Measurements from ENCODE around the gene POLR1A. TPM values are rescaled to one million over a fixed set of nuclear protein-coding genes. Genes with fewer than 3 reads are reported as not detected.
A peak's percentile ranks its signal among the peaks of the same experiment; 100 is the strongest.

POLR1A gene
- total and polyA plus RNA-seq, 7 experiments from 2014 or later = 2.9 to 44.4 (median 19.0) TPM

DNA sequence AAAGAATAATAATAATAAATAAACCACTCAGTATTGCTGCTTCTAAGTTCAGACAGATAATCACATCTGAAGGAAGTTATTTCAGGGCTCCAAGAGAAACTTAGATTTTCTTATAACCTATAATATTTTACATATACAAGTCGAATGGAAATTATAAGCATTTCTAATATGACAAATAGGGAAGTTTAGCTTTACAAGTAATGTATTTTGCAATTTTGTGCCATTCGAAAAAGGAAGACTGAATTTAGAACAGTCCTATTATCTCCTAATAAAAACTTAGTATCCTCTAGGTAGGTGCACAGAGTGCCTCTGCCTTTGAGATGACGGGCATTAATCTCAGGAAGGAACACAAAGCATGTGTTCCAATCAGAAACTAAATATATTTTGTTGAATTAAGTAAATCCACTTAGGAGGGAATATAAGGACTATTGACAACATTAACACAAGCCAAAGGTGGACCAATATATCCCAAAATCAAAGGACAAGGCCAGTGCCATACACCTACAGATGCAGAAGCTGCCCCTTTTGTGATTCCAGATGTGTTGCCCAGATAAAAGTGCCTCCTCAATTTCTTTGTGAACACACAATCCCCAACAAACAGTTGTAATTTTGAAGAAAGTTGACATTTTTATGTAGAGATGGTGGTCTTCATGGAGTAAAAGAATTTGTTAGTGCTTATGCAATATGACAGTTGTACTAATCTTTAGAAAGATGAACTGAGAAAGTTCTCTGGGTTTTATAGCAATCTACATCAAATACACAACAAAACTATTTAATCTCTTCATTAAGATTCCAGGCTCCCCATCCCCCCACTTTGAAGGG is 37.0 kb upstream of the POLR1A start:
- no peak for ATAC-seq
- peaks cover 7 to 89% (median 21%) of the 10 kb centered on the region in 3 experiments for H3K36me3 ChIP-seq (ENCODE audit: control insufficient read depth in 2 of 3, insufficient read depth in 3 of 3, low read length in 3 of 3)

DNA sequence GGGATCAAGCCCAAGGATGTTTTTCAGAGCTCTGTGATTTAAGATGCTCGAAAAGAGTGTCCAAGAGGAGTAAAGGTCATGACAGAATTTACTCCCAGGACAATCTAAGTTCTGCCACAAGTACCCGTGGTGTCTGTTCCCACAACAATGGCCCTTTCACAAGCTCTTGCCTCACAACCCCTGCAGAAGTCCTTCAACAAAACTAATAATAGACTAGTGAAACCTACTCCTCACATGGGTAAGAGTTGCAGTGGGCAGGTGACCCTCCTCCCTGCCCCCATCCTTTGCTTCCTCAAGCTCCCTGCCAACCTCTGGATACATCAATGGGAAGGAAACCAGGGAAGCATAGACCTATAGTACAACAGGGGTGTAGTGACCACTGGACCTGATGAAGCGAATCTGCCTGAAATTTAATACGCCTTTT is 35.3 kb upstream of the POLR1A start:
- POLR2A ChIA-PET = no interaction called here

More for the DNA sequence above, 37.0 kb upstream of the POLR1A start:
- intact Hi-C loops (cut with micrococcal nuclease) = no loop called here
- no peaks in the 10 kb centered on the region for H3K9me3 ChIP-seq (ENCODE audit: control insufficient read depth in 2 of 3, low read length in 3 of 3)
- no peak overlapping the region for H3K4me3 Mint-ChIP-seq
- no peaks in the 10 kb centered on the region for H3K27me3 ChIP-seq (ENCODE audit: control insufficient read depth in 2 of 2, insufficient read depth in 2 of 2, low read length in 2 of 2)
- no peaks in the 10 kb centered on the region for H3K27me3 Mint-ChIP-seq
- ChIA-PET CTCF (no interaction called here), POLR2A (no interaction called here)
- H3K4me3 ChIP-seq (ENCODE audit: low read length) = no peak overlapping the region
- DNase-seq = no peak
- H3K4me1 Mint-ChIP-seq = peaks cover 0 to 11% (median 4%) of the 10 kb centered on the region in 7 donors
- no peaks in the 10 kb centered on the region for H3K9me3 Mint-ChIP-seq
- H3K27ac Mint-ChIP-seq = peak overlapping the region in 2 of 9 donors; percentile 15 to 76
- H3K4me1 ChIP-seq (ENCODE audit: control insufficient read depth in 2 of 2, insufficient read depth in 2 of 2, low read length in 2 of 2) = no peaks in the 10 kb centered on the region
- peaks cover 0 to 48% (median 27%) of the 10 kb centered on the region in 5 donors for H3K36me3 Mint-ChIP-seq
- no peak overlapping the region for H3K27ac ChIP-seq (ENCODE audit: low read depth, low read length)

DNA sequence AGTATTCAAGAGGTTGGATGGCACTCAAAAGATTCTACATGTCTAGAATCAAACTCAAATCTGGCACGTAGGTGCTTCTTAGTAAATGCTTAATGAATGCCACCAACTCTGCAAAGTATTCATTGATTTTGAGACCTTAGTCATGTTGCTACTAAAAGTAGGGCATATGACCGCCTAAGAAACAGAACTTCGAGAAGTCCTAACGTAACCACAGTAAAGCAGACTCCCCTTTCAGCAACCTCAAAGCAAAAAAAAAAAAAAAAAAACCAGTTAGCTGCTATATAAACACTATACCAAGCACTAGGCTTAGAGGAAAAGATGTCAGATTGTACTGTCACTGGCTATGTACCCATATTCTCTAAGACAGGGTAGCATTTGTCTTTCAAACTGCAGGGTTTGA is 34.3 kb upstream of the POLR1A start:
- Mint-ChIP-seq H3K36me3 (peaks cover 12 to 67% (median 37%) of the 10 kb centered on the region in 5 donors), H3K9me3 (no peaks in the 10 kb centered on the region), H3K27ac (peak overlapping the region in 7 of 9 donors; percentile 12 to 78 (median 22)), H3K4me3 (no peak overlapping the region), H3K4me1 (peaks cover 0 to 11% (median 4%) of the 10 kb centered on the region in 7 donors), H3K27me3 (no peaks in the 10 kb centered on the region)
- no peaks in the 10 kb centered on the region for H3K9me3 ChIP-seq (ENCODE audit: control insufficient read depth in 2 of 3, low read length in 3 of 3)
- intact Hi-C loops (cut with micrococcal nuclease) = no loop called here
- no peak overlapping the region for H3K4me3 ChIP-seq (ENCODE audit: low read length)
- H3K4me1 ChIP-seq (ENCODE audit: control insufficient read depth in 2 of 2, insufficient read depth in 2 of 2, low read length in 2 of 2) = no peaks in the 10 kb centered on the region
- CTCF ChIA-PET = no interaction called here
- H3K27me3 ChIP-seq (ENCODE audit: control insufficient read depth in 2 of 2, insufficient read depth in 2 of 2, low read length in 2 of 2) = no peaks in the 10 kb centered on the region
- H3K36me3 ChIP-seq (ENCODE audit: control insufficient read depth in 2 of 3, insufficient read depth in 3 of 3, low read length in 3 of 3) = peaks cover 8 to 92% (median 34%) of the 10 kb centered on the region in 3 experiments
- no peak overlapping the region for H3K27ac ChIP-seq (ENCODE audit: low read depth, low read length)
- DNase-seq (no peak), ATAC-seq (peak; percentile 40)
- POLR2A ChIA-PET = no interaction called here

More for the DNA sequence above, 35.3 kb upstream of the POLR1A start:
- H3K4me3 ChIP-seq (ENCODE audit: low read length) = no peak overlapping the region
- no peaks in the 10 kb centered on the region for H3K9me3 ChIP-seq (ENCODE audit: control insufficient read depth in 2 of 3, low read length in 3 of 3)
- no peak for ATAC-seq
- CTCF ChIA-PET = no interaction called here
- peaks cover 0 to 11% (median 4%) of the 10 kb centered on the region in 7 donors for H3K4me1 Mint-ChIP-seq
- intact Hi-C loops (cut with micrococcal nuclease) = no loop called here
- H3K4me1 ChIP-seq (ENCODE audit: control insufficient read depth in 2 of 2, insufficient read depth in 2 of 2, low read length in 2 of 2) = no peaks in the 10 kb centered on the region
- no peak overlapping the region for H3K4me3 Mint-ChIP-seq
- H3K9me3 Mint-ChIP-seq = no peaks in the 10 kb centered on the region
- no peaks in the 10 kb centered on the region for H3K27me3 Mint-ChIP-seq
- H3K27ac Mint-ChIP-seq = peak overlapping the region in 8 of 9 donors; percentile 14 to 73 (median 40)
- H3K27me3 ChIP-seq (ENCODE audit: control insufficient read depth in 2 of 2, insufficient read depth in 2 of 2, low read length in 2 of 2) = no peaks in the 10 kb centered on the region
- H3K27ac ChIP-seq (ENCODE audit: low read depth, low read length) = no peak overlapping the region
- DNase-seq = no peak
- peaks cover 4 to 58% (median 32%) of the 10 kb centered on the region in 5 donors for H3K36me3 Mint-ChIP-seq
- peaks cover 13 to 92% (median 30%) of the 10 kb centered on the region in 3 experiments for H3K36me3 ChIP-seq (ENCODE audit: control insufficient read depth in 2 of 3, insufficient read depth in 3 of 3, low read length in 3 of 3)

DNA sequence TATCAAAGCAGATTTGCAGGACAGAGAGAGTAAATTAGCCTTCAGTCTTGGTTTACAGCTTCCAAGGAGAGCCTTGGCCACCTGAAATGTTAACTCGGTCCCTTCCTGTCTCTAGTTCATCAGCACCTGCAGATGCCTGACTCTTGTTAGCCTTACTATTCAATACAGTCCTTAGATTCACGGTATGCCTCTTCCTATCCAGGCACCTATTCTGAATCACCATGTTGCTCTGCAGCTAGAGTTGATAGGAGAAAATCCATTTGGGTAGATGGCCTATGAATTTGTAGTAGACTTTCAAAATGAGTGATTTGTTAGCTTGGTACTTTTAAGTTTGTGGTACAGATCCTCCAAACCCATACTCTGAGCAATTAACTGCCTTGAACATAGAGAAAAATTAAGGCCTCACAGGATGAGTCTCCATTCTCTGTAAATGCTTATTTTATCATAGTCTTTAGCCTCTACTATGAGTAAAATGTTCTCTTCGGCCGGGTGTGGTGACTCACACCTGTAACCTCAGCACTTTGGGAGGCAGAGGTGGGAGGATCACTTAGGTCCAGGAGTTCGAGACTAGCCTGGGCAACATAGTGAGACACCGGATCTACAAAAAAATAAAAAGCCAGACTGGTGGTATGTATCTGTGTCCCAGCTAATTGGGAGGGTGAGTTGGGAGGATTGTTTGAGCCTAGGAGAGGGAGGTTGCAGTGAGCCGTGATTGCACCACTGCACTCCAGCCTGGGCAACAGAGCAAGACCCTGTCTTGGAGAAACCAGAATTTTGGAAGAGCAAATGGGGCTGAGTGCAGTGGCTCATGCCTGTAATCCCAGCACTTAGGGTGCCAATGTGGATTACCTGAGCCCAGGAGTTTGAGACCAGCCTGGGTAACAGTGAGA is 33.3 kb upstream of the POLR1A start:
- no peaks in the 10 kb centered on the region for H3K4me1 ChIP-seq (ENCODE audit: control insufficient read depth in 2 of 2, insufficient read depth in 2 of 2, low read length in 2 of 2)
- no peak overlapping the region for H3K4me3 ChIP-seq (ENCODE audit: low read length)
- ATAC-seq (no peak), DNase-seq (no peak)
- H3K27me3 Mint-ChIP-seq = no peaks in the 10 kb centered on the region
- peaks cover 14 to 92% (median 39%) of the 10 kb centered on the region in 3 experiments for H3K36me3 ChIP-seq (ENCODE audit: control insufficient read depth in 2 of 3, insufficient read depth in 3 of 3, low read length in 3 of 3)
- ChIA-PET POLR2A (interaction anchor here (0.6 to 1.1 kb wide), 3 partner anchors 20 to 615 kb away, joined by 3 read pairs; partner anchors contain the start of genes POLR1A and PTCD3), CTCF (no interaction called here)
- no peak overlapping the region for H3K27ac ChIP-seq (ENCODE audit: low read depth, low read length)
- H3K9me3 ChIP-seq (ENCODE audit: control insufficient read depth in 2 of 3, low read length in 3 of 3) = no peaks in the 10 kb centered on the region
- H3K9me3 Mint-ChIP-seq = no peaks in the 10 kb centered on the region
- peaks cover 18 to 66% (median 38%) of the 10 kb centered on the region in 5 donors for H3K36me3 Mint-ChIP-seq
- H3K4me3 Mint-ChIP-seq = no peak overlapping the region
- H3K4me1 Mint-ChIP-seq = peaks cover 0 to 11% (median 4%) of the 10 kb centered on the region in 7 donors
- H3K27ac Mint-ChIP-seq = peak overlapping the region in 8 of 9 donors; percentile 44 to 76 (median 66)
- intact Hi-C loops (cut with micrococcal nuclease) = no loop called here
- no peaks in the 10 kb centered on the region for H3K27me3 ChIP-seq (ENCODE audit: control insufficient read depth in 2 of 2, insufficient read depth in 2 of 2, low read length in 2 of 2)

GRCh38 chr2:86136141-86136540 is 30.5 kb upstream of the POLR1A start:
- Histone ChIP-seq H3K4me1 (ENCODE audit: control insufficient read depth in 2 of 2, insufficient read depth in 2 of 2, low read length in 2 of 2) (no peaks in the 10 kb centered on the region), H3K36me3 (ENCODE audit: control insufficient read depth in 2 of 3, insufficient read depth in 3 of 3, low read length in 3 of 3) (peaks cover 28 to 98% (median 59%) of the 10 kb centered on the region in 3 experiments), H3K4me3 (ENCODE audit: low read length) (no peak overlapping the region), H3K9me3 (ENCODE audit: control insufficient read depth in 2 of 3, low read length in 3 of 3) (no peaks in the 10 kb centered on the region), H3K27me3 (ENCODE audit: control insufficient read depth in 2 of 2, insufficient read depth in 2 of 2, low read length in 2 of 2) (no peaks in the 10 kb centered on the region), H3K27ac (ENCODE audit: low read depth, low read length) (no peak overlapping the region)
- ATAC-seq (no peak), DNase-seq (no peak)
- Mint-ChIP-seq H3K4me3 (no peak overlapping the region), H3K27me3 (no peaks in the 10 kb centered on the region), H3K4me1 (peaks cover 0 to 11% (median 4%) of the 10 kb centered on the region in 7 donors), H3K9me3 (no peaks in the 10 kb centered on the region), H3K27ac (peak overlapping the region in 1 of 9 donors; percentile 33), H3K36me3 (peaks cover 28 to 77% (median 49%) of the 10 kb centered on the region in 5 donors)
- intact Hi-C loops (cut with micrococcal nuclease) = no loop called here
- POLR2A ChIA-PET = interaction anchor here (0.7 kb wide), 1 partner anchor 31 kb away, joined by 3 read pairs; no protein-coding TSS in a partner anchor
- CTCF ChIA-PET = interaction anchor here (0.6 kb wide), 1 partner anchor 15 kb away, joined by 4 read pairs; no protein-coding TSS in a partner anchor

DNA sequence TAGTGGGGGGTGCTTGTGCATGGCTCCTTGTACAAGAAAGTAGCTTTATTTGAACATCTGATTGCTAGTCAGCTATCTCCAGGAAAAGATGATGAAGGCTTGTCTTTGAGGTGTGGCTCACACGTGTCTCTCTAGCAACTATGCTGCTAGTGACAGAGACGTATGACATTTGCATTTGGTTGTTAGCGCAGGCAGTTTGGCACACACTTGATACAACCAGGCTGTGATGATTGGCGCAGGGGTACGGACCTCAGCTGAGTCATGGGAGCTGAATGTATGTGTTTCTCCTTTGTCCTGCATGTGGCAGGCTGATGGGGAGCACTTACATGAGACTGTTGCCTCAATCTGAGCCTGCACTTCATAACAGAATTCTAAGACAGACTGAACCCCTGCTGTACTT is 30.0 kb upstream of the POLR1A start:
- H3K36me3 Mint-ChIP-seq = peaks cover 28 to 76% (median 47%) of the 10 kb centered on the region in 5 donors
- H3K27ac Mint-ChIP-seq = peak overlapping the region in 2 of 9 donors; percentile 26 to 33
- Histone ChIP-seq H3K27me3 (ENCODE audit: control insufficient read depth in 2 of 2, insufficient read depth in 2 of 2, low read length in 2 of 2) (no peaks in the 10 kb centered on the region), H3K9me3 (ENCODE audit: control insufficient read depth in 2 of 3, low read length in 3 of 3) (no peaks in the 10 kb centered on the region), H3K36me3 (ENCODE audit: control insufficient read depth in 2 of 3, insufficient read depth in 3 of 3, low read length in 3 of 3) (peaks cover 28 to 99% (median 60%) of the 10 kb centered on the region in 3 experiments), H3K4me1 (ENCODE audit: control insufficient read depth in 2 of 2, insufficient read depth in 2 of 2, low read length in 2 of 2) (no peaks in the 10 kb centered on the region), H3K27ac (ENCODE audit: low read depth, low read length) (no peak overlapping the region), H3K4me3 (ENCODE audit: low read length) (no peak overlapping the region)
- H3K4me1 Mint-ChIP-seq = peaks cover 0 to 11% (median 4%) of the 10 kb centered on the region in 7 donors
- no peaks in the 10 kb centered on the region for H3K27me3 Mint-ChIP-seq
- DNase-seq = no peak
- ATAC-seq = no peak
- POLR2A ChIA-PET = interaction anchor here (0.7 kb wide), 1 partner anchor 31 kb away, joined by 3 read pairs; no protein-coding TSS in a partner anchor
- H3K4me3 Mint-ChIP-seq = no peak overlapping the region
- intact Hi-C loops (cut with micrococcal nuclease) = no loop called here
- CTCF ChIA-PET = interaction anchor here (0.6 kb wide), 2 partner anchors 16 to 544 kb away, joined by 3 read pairs; no protein-coding TSS in a partner anchor
- no peaks in the 10 kb centered on the region for H3K9me3 Mint-ChIP-seq
